ENCODE results near the gene UST.

The UST gene

DNA sequence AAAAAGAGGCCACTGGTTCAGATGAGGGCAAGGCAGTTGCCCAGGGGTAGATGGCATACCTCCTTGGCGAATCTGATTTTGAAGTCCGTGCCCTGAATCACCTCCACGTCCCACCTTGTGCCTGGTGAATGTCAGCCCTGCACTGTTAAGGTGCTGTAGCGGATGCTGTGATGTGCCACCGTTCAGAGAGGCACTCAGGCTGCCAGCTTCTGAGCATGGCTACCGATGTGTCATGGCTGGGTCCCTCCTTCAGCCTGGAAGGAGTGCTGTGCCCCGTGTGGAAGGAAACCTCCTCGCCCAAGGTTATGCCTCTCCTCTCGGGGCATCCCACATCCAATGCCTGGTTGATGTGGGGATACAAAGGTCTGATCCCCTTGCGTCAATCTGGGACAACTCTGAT lies 43.6 kb downstream of the UST start:
- Mint-ChIP-seq H3K27ac (no peak overlapping the region), H3K4me1 (ENCODE audit: low read depth) (no peaks in the 10 kb centered on the region), H3K9me3 (no peaks in the 10 kb centered on the region)

GRCh38 chr6:148790817-148791216 lies 44.0 kb downstream of the UST start:
- Mint-ChIP-seq H3K27me3 (ENCODE audit: low read depth) (peaks cover 22% of the 10 kb centered on the region), H3K4me3 (no peak overlapping the region), H3K36me3 (ENCODE audit: low read depth) (no peaks in the 10 kb centered on the region), H3K4me1 (ENCODE audit: low read depth) (no peaks in the 10 kb centered on the region), H3K9me3 (no peaks in the 10 kb centered on the region), H3K27ac (no peak overlapping the region)
- no peak for DNase-seq (ENCODE audit: low spot score)

More for the DNA sequence above, 43.6 kb downstream of the UST start:
- no peak for DNase-seq (ENCODE audit: low spot score)
- H3K4me3 Mint-ChIP-seq = no peak overlapping the region
- no peaks in the 10 kb centered on the region for H3K36me3 Mint-ChIP-seq (ENCODE audit: low read depth)
- peaks cover 22% of the 10 kb centered on the region for H3K27me3 Mint-ChIP-seq (ENCODE audit: low read depth)

DNA sequence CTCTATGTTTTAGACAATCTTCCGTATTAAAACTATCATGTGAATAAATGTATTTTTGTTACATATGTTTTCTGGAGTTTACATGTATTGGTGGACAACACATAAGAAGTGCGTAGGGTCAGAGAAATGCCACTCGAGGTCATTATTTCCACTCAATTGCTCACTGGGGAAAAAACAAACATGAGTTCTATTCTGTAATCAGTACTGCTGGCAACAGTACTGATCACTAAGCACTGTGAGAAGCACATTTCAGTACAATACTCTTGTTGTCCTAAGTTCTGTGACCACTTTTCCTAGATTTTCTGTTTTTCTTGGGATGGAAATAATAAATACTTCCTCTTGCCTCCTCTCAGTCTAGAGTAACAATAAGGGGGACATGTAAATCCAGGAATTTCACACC lies 44.5 kb downstream of the UST start:
- H3K27me3 Mint-ChIP-seq (ENCODE audit: low read depth) = peaks cover 20% of the 10 kb centered on the region
- DNase-seq (ENCODE audit: low spot score) = no peak
- no peak overlapping the region for H3K4me3 Mint-ChIP-seq
- no peaks in the 10 kb centered on the region for H3K4me1 Mint-ChIP-seq (ENCODE audit: low read depth)
- no peaks in the 10 kb centered on the region for H3K9me3 Mint-ChIP-seq
- H3K36me3 Mint-ChIP-seq (ENCODE audit: low read depth) = no peaks in the 10 kb centered on the region
- no peak overlapping the region for H3K27ac Mint-ChIP-seq

DNA sequence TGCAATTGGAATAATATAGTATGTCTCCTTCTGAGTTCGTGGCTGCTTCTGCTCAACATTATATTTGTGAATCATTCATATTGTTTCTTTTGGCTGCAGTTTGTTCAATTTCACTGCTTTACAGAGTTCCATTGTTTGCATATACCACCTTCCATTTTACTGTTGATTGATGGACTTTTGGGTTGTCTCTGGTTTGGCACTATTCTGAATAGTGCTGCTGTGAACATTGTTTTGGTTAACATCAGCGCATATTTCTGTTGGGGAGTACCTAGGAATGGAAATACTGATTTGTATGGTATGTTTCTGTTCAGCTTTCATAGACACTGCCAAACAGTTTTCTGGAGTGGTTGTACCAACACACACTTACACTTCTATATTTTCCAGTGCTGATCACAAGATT lies 46.9 kb downstream of the UST start:
- Mint-ChIP-seq H3K4me3 (no peak overlapping the region), H3K27ac (no peak overlapping the region), H3K36me3 (ENCODE audit: low read depth) (no peaks in the 10 kb centered on the region), H3K9me3 (no peaks in the 10 kb centered on the region), H3K27me3 (ENCODE audit: low read depth) (peaks cover 11% of the 10 kb centered on the region), H3K4me1 (ENCODE audit: low read depth) (no peaks in the 10 kb centered on the region)
- no peak for DNase-seq (ENCODE audit: low spot score)

- Mint-ChIP-seq H3K27me3 (ENCODE audit: low read depth) (peaks cover 14% of the 10 kb centered on the region), H3K27ac (no peak overlapping the region), H3K4me3 (no peak overlapping the region), H3K36me3 (ENCODE audit: low read depth) (no peaks in the 10 kb centered on the region), H3K9me3 (no peaks in the 10 kb centered on the region), H3K4me1 (ENCODE audit: low read depth) (no peaks in the 10 kb centered on the region)
- no peak for DNase-seq (ENCODE audit: low spot score)
Measured at GRCh38 chr6:148794797-148795196, 48.0 kb downstream of the UST start.

DNA sequence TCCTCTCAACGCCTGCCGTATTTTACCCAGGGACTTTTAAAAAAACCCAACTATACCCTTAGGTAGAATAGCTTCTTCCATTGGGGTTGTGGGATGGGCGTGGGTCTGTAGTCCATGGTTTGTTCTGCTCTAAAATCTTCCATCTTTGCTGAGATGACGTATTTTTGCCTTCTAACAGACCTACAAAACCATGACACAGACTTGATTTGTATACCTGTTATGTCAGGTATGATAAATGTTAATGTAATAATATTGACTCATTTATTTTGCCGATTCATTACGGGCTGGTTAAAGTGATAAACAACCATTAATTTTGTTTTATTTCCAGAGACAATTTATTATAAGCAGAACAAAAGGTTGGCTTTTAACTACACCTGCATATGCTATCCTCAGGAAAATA lies 48.7 kb downstream of the UST start:
- H3K36me3 Mint-ChIP-seq (ENCODE audit: low read depth) = no peaks in the 10 kb centered on the region
- no peaks in the 10 kb centered on the region for H3K9me3 Mint-ChIP-seq
- DNase-seq (ENCODE audit: low spot score) = no peak
- no peak overlapping the region for H3K4me3 Mint-ChIP-seq
- H3K27ac Mint-ChIP-seq = no peak overlapping the region
- H3K27me3 Mint-ChIP-seq (ENCODE audit: low read depth) = peaks cover 18% of the 10 kb centered on the region
- H3K4me1 Mint-ChIP-seq (ENCODE audit: low read depth) = no peaks in the 10 kb centered on the region

GRCh38 chr6:148799647-148800046 lies 52.8 kb downstream of the UST start:
- H3K27me3 Mint-ChIP-seq (ENCODE audit: low read depth) = peaks cover 23% of the 10 kb centered on the region
- no peak overlapping the region for H3K4me3 Mint-ChIP-seq
- no peaks in the 10 kb centered on the region for H3K9me3 Mint-ChIP-seq
- H3K36me3 Mint-ChIP-seq (ENCODE audit: low read depth) = no peaks in the 10 kb centered on the region
- DNase-seq (ENCODE audit: low spot score) = no peak
- H3K4me1 Mint-ChIP-seq (ENCODE audit: low read depth) = no peaks in the 10 kb centered on the region
- no peak overlapping the region for H3K27ac Mint-ChIP-seq

DNA sequence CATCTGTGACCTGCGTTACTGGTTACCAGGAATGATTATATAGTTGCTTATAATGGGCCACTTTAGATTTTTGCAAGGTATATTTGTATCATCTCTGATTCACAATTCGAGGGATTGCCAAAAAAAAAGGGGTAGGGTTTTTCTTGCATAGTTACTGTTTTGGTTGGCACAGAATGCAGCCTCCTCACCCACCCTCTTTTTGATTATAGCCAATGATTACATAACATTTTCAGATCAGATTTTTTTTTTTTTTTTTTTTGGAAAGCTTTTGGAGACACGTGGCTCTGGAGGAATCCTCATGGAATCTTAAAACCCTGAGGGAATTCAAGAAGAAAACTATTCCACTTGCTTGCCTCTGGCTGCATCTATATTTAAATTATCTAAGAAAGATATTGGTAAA lies 53.7 kb downstream of the UST start:
- Mint-ChIP-seq H3K9me3 (no peaks in the 10 kb centered on the region), H3K4me3 (no peak overlapping the region), H3K36me3 (ENCODE audit: low read depth) (no peaks in the 10 kb centered on the region), H3K4me1 (ENCODE audit: low read depth) (no peaks in the 10 kb centered on the region), H3K27ac (no peak overlapping the region), H3K27me3 (ENCODE audit: low read depth) (peaks cover 23% of the 10 kb centered on the region)
- DNase-seq (ENCODE audit: low spot score) = no peak

- no peak for DNase-seq (ENCODE audit: low spot score)
- no peaks in the 10 kb centered on the region for H3K36me3 Mint-ChIP-seq (ENCODE audit: low read depth)
- H3K4me3 Mint-ChIP-seq = no peak overlapping the region
- no peaks in the 10 kb centered on the region for H3K9me3 Mint-ChIP-seq
- H3K27ac Mint-ChIP-seq = no peak overlapping the region
- no peaks in the 10 kb centered on the region for H3K4me1 Mint-ChIP-seq (ENCODE audit: low read depth)
- peaks cover 23% of the 10 kb centered on the region for H3K27me3 Mint-ChIP-seq (ENCODE audit: low read depth)
Measured at GRCh38 chr6:148803979-148804378, 57.1 kb downstream of the UST start.

DNA sequence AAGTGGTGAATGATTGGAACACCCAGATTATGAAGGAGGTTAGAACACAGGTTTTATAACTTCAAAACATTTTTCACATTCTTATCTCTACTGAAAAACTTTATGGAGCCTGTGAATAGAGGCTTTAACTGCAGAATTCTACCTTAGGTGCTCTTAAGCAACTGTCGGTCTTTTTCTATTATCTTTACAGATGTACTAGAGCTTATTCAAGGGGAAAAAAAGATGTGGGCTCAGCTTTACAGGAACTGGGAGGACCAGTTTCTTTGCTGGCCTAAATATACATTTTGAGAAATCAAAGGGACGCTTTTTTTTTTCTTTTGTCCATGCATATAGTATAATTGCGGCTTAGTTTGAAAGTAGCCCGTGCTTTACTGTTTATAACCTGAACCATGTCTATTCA lies 58.9 kb downstream of the UST start:
- H3K27ac Mint-ChIP-seq = no peak overlapping the region
- no peaks in the 10 kb centered on the region for H3K9me3 Mint-ChIP-seq
- DNase-seq (ENCODE audit: low spot score) = no peak
- no peak overlapping the region for H3K4me3 Mint-ChIP-seq
- no peaks in the 10 kb centered on the region for H3K36me3 Mint-ChIP-seq (ENCODE audit: low read depth)
- H3K4me1 Mint-ChIP-seq (ENCODE audit: low read depth) = no peaks in the 10 kb centered on the region
- peaks cover 17% of the 10 kb centered on the region for H3K27me3 Mint-ChIP-seq (ENCODE audit: low read depth)

DNA sequence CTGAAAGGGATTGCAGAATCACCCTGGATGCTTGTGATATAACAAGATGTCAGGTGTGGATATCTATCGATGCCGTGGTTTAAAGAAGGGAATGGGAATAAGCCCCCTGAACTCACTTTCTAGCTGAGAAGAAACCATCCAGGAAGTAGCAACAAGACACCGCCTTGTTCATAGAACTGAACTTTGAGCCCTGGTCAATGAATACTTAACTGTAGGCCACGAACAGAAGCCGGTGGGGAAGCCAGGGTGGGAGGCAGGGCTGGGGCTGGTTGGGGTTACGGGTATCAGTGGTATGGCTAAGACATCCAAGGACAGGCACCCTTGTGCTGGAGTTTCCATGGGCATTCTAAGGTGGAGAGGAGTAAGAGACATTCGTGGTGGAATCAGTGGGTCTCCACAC lies 61.0 kb downstream of the UST start:
- no peaks in the 10 kb centered on the region for H3K36me3 Mint-ChIP-seq (ENCODE audit: low read depth)
- no peaks in the 10 kb centered on the region for H3K4me1 Mint-ChIP-seq (ENCODE audit: low read depth)
- H3K27ac Mint-ChIP-seq = no peak overlapping the region
- no peaks in the 10 kb centered on the region for H3K9me3 Mint-ChIP-seq
- peaks cover 4% of the 10 kb centered on the region for H3K27me3 Mint-ChIP-seq (ENCODE audit: low read depth)
- H3K4me3 Mint-ChIP-seq = no peak overlapping the region
- no peak for DNase-seq (ENCODE audit: low spot score)

DNA sequence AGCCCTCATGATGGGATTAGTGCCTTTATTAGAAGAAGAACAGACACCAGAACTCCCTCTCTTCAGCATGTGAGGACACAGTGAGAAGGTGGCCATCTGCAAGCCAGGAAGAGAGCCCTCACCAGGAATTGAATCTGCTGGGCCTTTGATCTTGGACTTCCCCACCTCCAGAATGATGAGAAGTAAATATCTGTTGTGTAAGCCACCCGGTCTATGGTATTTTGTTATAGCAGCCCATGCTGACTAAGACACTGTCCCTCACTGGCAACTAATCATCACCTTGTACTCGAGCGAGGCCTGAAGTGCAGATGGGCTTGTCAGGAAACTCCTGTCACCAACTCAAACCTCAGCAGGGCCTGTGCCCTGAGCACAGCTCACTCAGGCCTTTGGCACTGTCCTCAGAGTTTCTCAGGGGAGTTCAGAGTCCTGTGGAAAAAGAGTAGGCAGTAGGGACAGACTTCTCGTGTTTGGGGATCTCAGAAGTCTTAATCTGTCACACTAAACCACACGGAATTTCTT lies 62.0 kb downstream of the UST start:
- Mint-ChIP-seq H3K4me1 (ENCODE audit: low read depth) (no peaks in the 10 kb centered on the region), H3K9me3 (no peaks in the 10 kb centered on the region), H3K4me3 (no peak overlapping the region), H3K27me3 (ENCODE audit: low read depth) (peaks cover 4% of the 10 kb centered on the region), H3K36me3 (ENCODE audit: low read depth) (no peaks in the 10 kb centered on the region), H3K27ac (no peak overlapping the region)
- DNase-seq (ENCODE audit: low spot score) = no peak

GRCh38 chr6:148811459-148811858 lies 64.6 kb downstream of the UST start:
- no peaks in the 10 kb centered on the region for H3K36me3 Mint-ChIP-seq (ENCODE audit: low read depth)
- DNase-seq (ENCODE audit: low spot score) = no peak
- peaks cover 2% of the 10 kb centered on the region for H3K27me3 Mint-ChIP-seq (ENCODE audit: low read depth)
- no peak overlapping the region for H3K4me3 Mint-ChIP-seq
- H3K27ac Mint-ChIP-seq = no peak overlapping the region
- no peaks in the 10 kb centered on the region for H3K4me1 Mint-ChIP-seq (ENCODE audit: low read depth)
- no peaks in the 10 kb centered on the region for H3K9me3 Mint-ChIP-seq

DNA sequence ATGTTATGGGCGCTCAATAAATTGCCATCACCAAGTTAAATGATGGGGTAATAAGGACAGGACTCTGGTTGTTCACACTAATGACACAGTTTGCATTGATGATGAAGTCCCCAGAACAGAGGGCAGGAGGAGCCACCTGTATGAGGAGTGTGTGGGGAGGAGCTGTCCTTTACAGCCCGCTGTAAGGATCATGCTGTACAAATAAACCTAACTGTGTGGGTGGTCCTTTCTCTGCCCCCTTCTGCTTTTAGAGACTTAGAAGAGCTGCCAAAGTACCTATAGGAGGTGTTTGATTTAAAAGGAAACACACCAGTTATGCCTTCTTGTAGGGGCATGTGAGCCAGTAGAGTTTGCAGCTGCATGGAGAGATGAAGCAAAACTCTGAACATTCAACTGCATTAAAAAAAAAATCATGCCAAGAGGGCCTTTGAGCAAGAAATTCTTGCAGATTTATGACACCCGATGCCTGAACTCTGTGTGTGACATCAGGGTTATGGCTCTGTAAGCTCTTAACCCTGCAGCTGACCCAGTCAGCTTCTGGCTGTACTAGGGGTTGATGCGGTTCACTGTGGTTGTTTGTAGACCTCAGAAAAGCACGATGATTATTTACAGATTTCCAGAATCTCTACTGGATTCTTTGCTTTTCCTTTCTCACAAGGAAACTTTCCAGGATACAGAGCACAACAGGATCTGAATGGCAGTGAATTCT lies 67.4 kb downstream of the UST start:
- Mint-ChIP-seq H3K27ac (no peak overlapping the region), H3K9me3 (no peaks in the 10 kb centered on the region), H3K27me3 (ENCODE audit: low read depth) (peaks cover 4% of the 10 kb centered on the region), H3K36me3 (ENCODE audit: low read depth) (no peaks in the 10 kb centered on the region), H3K4me3 (no peak overlapping the region), H3K4me1 (ENCODE audit: low read depth) (no peaks in the 10 kb centered on the region)
- no peak for DNase-seq (ENCODE audit: low spot score)

GRCh38 chr6:148814869-148815268 lies 68.0 kb downstream of the UST start:
- DNase-seq (ENCODE audit: low spot score) = no peak
- H3K27me3 Mint-ChIP-seq (ENCODE audit: low read depth) = peaks cover 6% of the 10 kb centered on the region

More at GRCh38 chr6:148814869-148815268, 68.0 kb downstream of the UST start:
- Mint-ChIP-seq H3K27ac (no peak overlapping the region), H3K4me3 (no peak overlapping the region), H3K36me3 (ENCODE audit: low read depth) (no peaks in the 10 kb centered on the region), H3K9me3 (no peaks in the 10 kb centered on the region), H3K4me1 (ENCODE audit: low read depth) (no peaks in the 10 kb centered on the region)

Measured in T-helper 2 cell treated with Interferon-gamma antibody and Interleukin-4, amounts not matched to agents 5 μg/mL and 100 μg/mL, for 36 hours (primary cell).